GM19193 (cell line): Measurements from ENCODE around the gene BGLAP.

Source experiments
- POLR2A ChIP-seq: IDR thresholded peaks from 4 replicates; pipeline ENCODE4 v1.6.1; 2011; ENCODE audit not compliant: insufficient read depth, insufficient read length; ENCODE audit errors: extremely low read depth

The BGLAP gene

DNA sequence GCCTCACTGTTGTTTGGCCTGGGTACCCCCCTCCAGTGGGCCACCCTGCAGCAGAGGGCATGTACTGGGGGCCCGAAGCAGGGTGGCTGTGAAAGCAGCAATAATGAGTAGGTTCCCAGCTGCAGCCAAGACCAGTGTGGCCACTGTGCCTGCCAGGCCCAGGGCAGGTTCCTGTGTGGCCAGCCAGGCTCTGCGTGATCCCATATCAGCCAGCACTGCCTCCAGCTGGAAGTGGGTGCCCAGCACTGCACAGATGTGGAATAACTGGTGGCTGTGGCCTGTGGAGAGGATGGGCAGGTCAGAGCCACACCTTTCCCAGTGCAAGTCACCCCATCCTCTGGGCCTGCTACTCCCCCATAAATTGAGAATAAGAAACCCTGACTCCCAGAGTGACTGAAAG is 2.1 kb downstream of the BGLAP start:
- TF ChIP-seq POLR2A: no peak

DNA sequence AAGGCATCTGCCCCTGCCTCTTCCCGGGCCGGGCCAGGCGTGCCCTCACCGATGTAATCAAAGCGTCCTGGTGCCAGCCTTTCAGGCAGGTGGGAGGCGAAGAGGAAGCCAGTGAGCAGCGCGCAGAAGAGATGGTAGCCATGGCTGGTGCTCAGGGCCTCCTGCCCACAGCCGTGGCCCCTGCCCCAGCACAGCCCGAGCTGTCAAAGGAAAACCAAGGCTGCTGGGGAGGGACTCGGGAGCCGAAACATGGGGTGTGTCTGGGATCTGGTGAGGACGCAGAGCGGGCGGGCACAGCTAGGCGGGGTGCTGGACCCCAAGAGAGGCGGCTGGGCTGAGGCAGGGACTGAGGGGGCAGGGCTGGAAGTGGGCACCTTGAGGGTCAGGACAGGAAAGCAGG is 2.7 kb downstream of the BGLAP start:
- TF ChIP-seq POLR2A: no peak

DNA sequence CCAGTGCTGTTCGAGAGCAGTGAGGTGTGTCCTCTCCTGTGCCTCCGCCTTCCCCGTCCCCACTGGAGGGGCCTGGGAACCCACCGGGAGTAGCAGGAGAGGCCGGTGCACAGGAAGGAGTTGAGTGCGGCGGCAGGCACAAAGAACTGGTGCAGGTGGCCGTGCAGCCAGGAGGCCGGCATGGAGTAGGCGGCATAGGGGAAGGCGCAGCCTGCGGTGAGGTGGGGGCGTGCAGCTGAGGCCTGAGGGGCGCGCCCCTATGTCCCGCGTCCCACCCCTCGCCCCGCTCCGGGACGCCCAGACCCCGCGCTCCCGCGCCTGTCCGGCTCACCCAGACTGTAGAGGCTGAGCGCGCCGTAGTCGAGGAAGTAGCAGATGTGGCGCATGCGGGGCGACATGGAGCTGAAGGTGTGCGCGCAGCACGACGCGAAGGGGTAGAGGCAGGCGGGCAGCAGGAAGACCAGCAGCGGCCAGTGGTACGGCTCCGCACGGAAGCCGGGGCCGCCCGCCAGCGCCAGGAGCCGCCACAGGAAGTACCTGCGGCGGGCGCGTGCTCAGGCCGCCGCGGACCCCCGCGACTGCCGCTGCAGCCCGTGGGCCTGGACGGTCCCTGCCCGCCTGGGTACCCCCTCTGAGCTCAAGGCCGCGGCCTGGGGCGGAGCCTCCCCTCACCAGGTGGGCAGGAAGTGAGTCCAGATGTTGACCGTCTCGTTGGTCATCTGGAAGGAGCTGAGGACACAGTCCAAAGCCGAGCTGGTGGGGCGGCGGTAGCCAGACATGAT is 3.7 kb downstream of the BGLAP start:
- peak; percentile 23 for TF ChIP-seq POLR2A

DNA sequence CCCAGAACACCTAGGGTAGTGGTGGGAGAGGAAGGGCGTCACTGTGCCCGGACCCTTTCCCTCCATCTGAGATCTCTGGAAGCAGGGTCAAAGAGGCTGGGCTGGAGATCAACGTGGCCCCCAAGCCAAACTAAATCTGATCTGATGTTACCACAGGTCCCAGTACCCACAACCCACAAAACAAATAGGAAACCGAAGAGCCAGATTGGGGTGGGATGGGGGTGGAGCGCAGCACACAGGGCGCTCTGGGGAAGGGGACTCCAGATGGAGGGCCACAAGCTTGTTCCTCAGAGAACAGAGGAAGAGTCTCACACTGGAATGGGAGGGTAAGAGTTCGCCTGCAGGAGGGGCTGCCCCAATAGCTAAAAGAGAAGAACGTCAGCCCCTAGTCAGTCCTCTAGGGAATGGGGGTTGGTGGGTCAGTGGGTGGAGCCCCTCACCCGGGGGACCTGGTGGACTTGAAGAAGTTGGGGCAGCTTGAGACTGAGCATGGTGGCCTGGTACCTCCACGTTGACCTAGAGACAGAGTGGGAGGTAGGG is 4.3 kb downstream of the BGLAP start:
- no peak for TF ChIP-seq POLR2A

DNA sequence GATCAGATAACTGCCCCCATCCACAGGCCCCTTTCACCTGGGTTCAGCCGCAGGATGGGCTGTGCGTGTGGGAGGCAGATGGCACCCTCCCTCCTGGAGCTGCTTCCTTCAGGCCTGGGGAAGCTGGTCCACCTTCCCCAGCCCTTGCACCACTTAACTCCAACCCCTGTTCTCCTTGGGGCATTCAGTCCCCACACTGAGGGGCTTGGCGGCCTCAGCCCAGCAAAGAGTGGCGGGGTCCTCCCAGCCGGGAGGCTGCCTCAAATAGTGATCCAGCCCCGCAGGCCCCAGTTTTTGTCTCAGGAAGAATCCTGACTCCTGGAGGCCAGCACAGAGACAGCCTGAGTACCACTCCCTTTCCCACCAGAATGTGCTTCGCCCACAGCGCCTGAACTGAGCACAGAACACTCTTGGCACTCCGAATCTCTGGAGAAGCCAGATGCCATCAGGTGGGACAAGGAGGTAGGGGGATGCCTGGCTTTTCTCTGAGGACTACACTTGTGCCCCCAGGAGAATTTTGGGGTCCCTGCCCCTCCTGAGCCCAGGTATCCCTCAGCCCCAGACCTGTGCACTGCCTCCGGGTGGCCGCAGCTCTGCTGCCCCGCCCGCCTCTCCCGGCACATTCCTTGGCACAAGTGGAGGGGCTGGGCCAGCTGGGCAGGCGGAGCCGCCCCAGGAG is 4.9 kb downstream of the BGLAP start:
- no peak for TF ChIP-seq POLR2A

DNA sequence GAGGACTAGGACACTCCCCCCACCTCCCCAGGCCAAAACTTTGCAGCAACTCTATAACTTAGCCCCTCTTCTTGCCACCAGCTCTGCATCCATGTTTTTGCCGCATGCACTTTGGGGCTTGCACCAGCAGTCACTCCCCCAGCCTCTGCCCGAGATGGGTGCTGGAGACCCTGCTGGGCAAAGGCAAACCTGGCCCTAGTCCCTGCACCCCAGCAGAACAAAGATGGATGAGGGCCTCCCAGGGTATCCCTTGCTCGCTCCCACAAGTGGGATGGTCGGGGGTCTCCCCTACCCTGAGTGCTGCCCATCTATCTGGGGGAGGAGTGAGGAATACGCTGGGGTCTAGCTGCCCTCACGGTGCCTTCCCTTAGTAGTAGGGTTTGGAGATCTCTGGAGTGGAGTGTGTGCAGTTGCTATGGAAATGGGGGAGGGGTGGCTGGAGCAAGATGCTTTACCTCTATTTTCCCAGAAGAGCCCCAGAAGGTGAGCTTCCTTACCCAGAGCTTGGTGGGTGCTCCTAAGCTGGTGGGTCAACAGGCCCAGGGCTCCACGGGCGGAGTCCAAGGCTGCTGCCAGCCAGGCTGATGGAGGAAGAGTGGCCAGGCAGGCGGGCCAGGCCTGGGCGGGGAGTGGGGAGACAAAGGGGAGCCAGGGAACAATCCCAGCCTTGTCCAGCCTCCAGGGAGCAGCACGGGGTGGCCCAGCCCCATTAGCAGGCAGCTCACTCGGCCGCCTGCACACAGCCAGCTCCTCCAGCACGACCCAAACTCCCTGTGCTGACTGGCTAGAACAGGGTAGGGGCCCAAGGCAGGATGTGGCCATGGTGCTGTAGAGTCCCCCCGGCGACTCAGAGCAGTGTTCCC is 5.7 kb downstream of the BGLAP start, which contains the start of gene PAQR6:
TSS of gene PAQR6 (minus strand) at position 597 of the 863 bp plus-strand sequence. CDS start 1,325 bp downstream, outside the sequence.
- TF ChIP-seq POLR2A: peak; percentile 26

DNA sequence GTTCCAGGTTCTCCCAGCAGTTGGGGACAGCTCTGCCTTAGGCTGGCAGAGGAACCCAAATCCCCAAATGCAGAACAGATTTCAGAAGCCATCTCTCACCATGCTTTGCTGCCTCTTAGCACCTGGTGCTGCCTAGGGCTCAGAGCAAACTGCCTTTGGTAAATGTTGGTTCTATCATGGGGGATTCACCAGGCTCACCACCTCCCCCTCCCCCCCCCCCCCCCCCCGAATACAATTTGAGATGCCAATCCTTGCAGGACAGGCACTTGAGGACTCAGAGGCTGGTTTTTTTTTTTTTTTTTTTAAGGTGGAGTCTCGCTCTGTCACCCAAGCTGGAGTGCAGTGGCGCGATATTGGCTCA is 6.3 kb downstream of the BGLAP start:
- no peak for TF ChIP-seq POLR2A

- TF ChIP-seq POLR2A: no peak
Observed at GRCh38 chr1:156249593-156249992, 7.6 kb downstream of the BGLAP start.

GRCh38 chr1:156251527-156251926 is 9.5 kb downstream of the BGLAP start:
- TF ChIP-seq POLR2A: no peak

- TF ChIP-seq POLR2A: no peak
Observed at GRCh38 chr1:156253634-156254033, 11.7 kb downstream of the BGLAP start.

DNA sequence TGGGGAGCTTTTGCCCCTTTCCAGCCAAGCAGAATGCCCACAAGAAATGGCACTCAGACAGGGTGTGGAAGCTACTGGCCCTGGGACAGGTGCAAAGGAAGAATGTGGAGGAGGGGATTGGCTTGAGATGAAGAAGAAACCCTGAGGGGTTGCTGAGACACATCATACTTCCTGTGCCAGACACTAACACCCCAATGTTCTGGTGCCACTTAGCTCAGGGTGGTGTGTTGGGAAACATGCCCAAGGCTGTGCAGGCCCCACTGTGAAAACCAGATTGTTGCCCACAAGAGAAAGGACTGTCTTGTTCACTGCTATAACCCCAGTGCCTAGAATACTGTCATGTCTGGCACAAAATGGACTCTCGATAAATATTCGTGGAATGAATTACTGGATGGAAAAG is 15.7 kb downstream of the BGLAP start:
- no peak for TF ChIP-seq POLR2A

DNA sequence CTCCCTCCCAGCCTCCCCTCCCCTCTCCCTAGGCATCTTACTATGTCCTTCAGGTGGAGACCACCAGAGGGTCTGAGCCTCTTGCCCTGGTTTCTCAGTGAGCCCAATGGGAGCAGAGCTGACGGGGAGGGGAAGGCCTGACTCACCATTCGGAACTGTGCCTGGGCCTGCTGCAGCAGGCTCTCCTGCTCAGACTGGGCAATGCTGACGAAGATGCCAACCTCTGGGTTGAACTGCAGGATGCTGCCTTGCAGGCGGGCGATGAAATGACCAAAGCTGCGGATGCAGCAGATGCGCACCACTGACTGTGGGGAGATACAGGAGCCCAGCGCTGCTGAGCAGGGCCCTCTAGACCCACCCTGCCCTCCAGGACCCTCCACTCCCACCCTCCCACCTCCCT is 16.9 kb downstream of the BGLAP start:
- TF ChIP-seq POLR2A: no peak

- no peak for TF ChIP-seq POLR2A
Observed at GRCh38 chr1:156259805-156260204, 17.8 kb downstream of the BGLAP start.

- no peak for TF ChIP-seq POLR2A
Observed at GRCh38 chr1:156260896-156261295, 18.9 kb downstream of the BGLAP start.
